BE2C (cell line): ENCODE results near the gene CTAGE9.

Experiments used
- DNase-seq: peaks from one replicate; pipeline ENCODE4 v3.0.0-alpha.2; 2020
- H3K27me3 ChIP-seq: fragments of 250-450 bp; sonication (Bioruptor Pico); 2 replicates; pipeline ENCODE4 v1.5.1; 2020; ENCODE audit warnings: mild to moderate bottlenecking
- H3K36me3 ChIP-seq: fragments of 250-450 bp; sonication (Bioruptor Pico); 2 replicates; pipeline ENCODE4 v1.5.1; 2020; ENCODE audit warnings: mild to moderate bottlenecking
- H3K4me1 ChIP-seq: fragments of 250-450 bp; sonication (Bioruptor Pico); 2 replicates; pipeline ENCODE4 v1.5.1; 2020
- H3K4me3 ChIP-seq: 2 replicates; pipeline ENCODE4 v1.5.1; 2011; ENCODE audit warnings: low read depth, low read length
- H3K9me3 ChIP-seq: fragments of 250-450 bp; sonication (Bioruptor Pico); 2 replicates; pipeline ENCODE4 v1.5.1; 2020
- CTCF ChIP-seq: IDR thresholded peaks from 2 replicates; pipeline ENCODE4 v1.5.1; 2012; ENCODE audit warnings: mild to moderate bottlenecking, low read depth, low read length

CTAGE9 gene

DNA sequence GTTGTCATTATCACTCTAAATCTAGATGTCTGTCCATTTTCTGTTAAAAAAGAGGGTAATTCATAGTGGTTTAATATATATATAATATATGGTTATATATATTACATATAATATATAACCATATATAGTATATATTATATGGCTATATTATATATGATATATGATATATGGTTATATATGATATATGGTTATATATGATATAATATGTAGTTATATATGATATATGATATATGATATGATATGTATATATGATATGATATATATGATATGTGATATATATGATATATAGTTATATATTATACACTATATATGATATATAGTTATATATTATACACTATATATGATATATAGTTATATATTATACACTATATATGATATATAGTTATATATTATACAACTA lies 18.2 kb downstream of the CTAGE9 start:
- DNase-seq, result no peak
- no peak overlapping the region for H3K4me3 ChIP-seq
- H3K4me1 ChIP-seq, result no peaks in the 10 kb centered on the region
- TF ChIP-seq CTCF, result no peak
- H3K9me3 ChIP-seq, result no peaks in the 10 kb centered on the region
- no peaks in the 10 kb centered on the region for H3K36me3 ChIP-seq
- peaks cover 2% of the 10 kb centered on the region; the same call in 1 of the 2 replicates for H3K27me3 ChIP-seq

- Histone ChIP-seq H3K4me3 (no peak overlapping the region), H3K27me3 (peaks cover 2% of the 10 kb centered on the region; the same call in 1 of the 2 replicates), H3K4me1 (no peaks in the 10 kb centered on the region), H3K9me3 (no peaks in the 10 kb centered on the region), H3K36me3 (no peaks in the 10 kb centered on the region)
- TF ChIP-seq CTCF, result no peak
- no peak for DNase-seq
These were observed 18.8 kb downstream of the CTAGE9 start for GRCh38 chr6:131692031-131692430.

DNA sequence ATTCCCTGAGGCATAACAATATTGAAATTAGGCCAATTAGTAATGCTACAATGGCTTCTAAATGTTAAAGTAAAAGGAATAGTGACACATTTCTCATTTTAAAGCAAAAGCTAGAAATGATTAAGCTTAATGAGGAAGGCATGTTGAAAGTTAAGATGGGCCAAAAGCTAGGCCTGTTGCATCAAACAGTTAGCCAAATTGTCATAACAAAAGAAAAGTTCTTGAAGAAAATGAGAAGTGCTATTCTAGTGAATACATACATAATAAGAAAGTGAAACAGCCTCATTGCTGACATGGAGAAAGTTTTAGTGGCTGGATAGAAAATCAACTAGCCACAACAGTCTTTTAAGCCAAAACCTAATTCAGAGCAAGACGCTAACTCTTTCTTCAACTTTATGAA lies 22.5 kb downstream of the CTAGE9 start:
- Histone ChIP-seq H3K27me3 (no peaks in the 10 kb centered on the region), H3K9me3 (no peaks in the 10 kb centered on the region), H3K4me1 (no peaks in the 10 kb centered on the region), H3K4me3 (no peak overlapping the region), H3K36me3 (no peaks in the 10 kb centered on the region)
- no peak for DNase-seq
- TF ChIP-seq CTCF, result no peak

GRCh38 chr6:131687022-131687421 lies 23.8 kb downstream of the CTAGE9 start:
- no peaks in the 10 kb centered on the region for H3K27me3 ChIP-seq
- no peak for DNase-seq
- TF ChIP-seq CTCF, result no peak
- no peaks in the 10 kb centered on the region for H3K36me3 ChIP-seq
- no peaks in the 10 kb centered on the region for H3K9me3 ChIP-seq
- H3K4me3 ChIP-seq, result no peak overlapping the region
- H3K4me1 ChIP-seq, result no peaks in the 10 kb centered on the region

DNA sequence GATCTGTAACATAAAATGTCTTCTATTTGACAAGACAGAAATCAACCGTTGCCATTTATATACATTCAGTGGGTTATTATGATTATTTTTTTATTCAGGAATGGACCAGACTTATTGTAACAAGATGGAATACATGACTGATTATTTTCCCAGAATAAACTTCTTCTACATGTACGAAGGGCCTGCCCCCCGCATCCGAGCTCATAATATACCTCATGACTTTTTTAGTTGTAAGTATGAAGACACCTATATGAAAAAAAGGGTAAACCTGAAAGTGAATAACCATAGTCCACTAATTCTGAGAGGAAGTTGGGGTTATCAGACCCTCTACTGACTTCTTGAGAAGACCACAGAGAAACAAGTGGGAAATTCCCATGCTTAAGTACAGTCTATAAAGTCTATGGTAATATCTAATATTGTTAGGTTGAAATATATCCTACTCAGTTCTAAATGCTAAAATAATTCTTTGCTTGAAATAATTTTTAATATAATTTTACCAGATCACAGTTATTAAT lies 25.5 kb downstream of the CTAGE9 start:
- no peak for TF ChIP-seq CTCF
- H3K36me3 ChIP-seq, result no peaks in the 10 kb centered on the region
- no peaks in the 10 kb centered on the region for H3K9me3 ChIP-seq
- no peaks in the 10 kb centered on the region for H3K4me1 ChIP-seq
- DNase-seq, result no peak
- H3K4me3 ChIP-seq, result no peak overlapping the region
- no peaks in the 10 kb centered on the region for H3K27me3 ChIP-seq

- Histone ChIP-seq H3K36me3 (no peaks in the 10 kb centered on the region), H3K4me3 (no peak overlapping the region), H3K27me3 (no peaks in the 10 kb centered on the region), H3K4me1 (no peaks in the 10 kb centered on the region), H3K9me3 (no peaks in the 10 kb centered on the region)
- DNase-seq, result no peak
- no peak for TF ChIP-seq CTCF
These were observed 27.3 kb downstream of the CTAGE9 start for GRCh38 chr6:131683479-131683878.
